HG03342 (cell line): ENCODE results near the gene RAB23.

Source experiments
- ATAC-seq: cut with Tn5 transposase; IDR thresholded peaks from one replicate; pipeline ENCODE4 v1.9.1; 2021; ENCODE audit warnings: mild to moderate bottlenecking, moderate library complexity; ENCODE audit not compliant: unreplicated experiment

The RAB23 gene

DNA sequence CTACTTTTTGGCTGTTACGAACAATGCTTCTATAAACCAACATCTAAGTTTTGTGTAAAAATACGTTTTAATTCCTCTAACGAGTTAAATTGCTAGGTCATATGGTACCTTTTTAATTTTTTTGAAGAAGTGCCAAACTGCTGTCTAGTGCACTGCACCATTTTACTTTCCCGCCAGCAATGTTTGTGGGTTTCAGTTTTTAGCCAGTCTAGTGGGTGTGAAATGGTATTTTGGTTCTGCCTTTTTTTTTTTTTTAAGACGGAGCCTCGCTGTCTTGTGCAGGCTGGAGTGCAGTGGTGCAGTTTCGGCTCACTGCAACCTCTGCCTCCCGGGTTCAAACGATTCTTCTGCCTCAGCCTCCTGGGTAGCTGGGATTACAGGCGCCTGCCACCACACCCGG is 84.1 kb downstream of the RAB23 start:
- ATAC-seq = no peak

GRCh38 chr6:57137350-57137749 is 84.8 kb downstream of the RAB23 start:
- ATAC-seq = no peak
